ENCODE measurements around the gene PFDN1.

Gene PFDN1

DNA sequence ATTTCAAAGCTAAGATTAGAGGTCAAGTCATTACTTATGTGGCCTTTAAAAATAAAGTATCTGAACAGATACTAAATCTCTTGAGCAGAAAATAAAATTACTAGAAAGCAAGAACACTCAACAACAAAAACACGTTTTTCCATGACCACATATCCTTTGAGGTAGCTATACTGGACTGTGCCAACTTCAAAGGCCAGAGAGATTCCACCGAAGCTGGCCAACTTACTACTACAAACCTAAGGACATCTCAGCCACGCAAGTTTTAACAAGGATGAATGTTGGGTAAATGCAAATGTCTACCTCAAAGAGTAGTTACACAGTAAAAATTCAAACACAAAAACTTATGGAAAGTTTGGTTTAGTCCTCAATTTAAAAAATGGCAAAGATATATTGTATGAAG lies 18.9 kb downstream of the PFDN1 start:
- no peak for TF ChIP-seq CTCF (IDR thresholded peaks at IDR 0.05; ENCODE audit: low read depth, low read length)

DNA sequence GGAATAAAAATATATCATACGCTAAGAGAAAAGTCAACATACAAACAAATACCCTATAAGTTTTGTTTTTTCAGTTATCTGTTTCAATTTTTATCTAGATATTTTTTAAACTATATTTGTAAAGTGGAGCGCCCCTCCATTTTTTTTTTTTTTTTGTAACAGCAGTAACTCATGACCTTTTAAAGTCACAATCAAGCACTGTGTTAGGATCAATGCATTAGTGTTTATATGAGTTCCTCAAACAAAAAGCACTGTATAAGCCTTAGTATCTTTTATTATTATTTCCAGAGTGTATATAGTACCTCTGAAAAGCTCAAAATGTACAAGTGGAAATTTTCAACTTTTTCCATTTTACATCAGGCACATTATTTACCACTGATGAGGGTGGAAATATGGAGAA lies 20.6 kb downstream of the PFDN1 start:
- H3K4me3 ChIP-seq (ENCODE audit: low read depth, low read length), result no peak overlapping the region
- no peak for TF ChIP-seq CTCF (IDR thresholded peaks at IDR 0.05; ENCODE audit: low read depth, low read length)
- in situ Hi-C loops (cut with HindIII; ENCODE audit: low sequenced_read_pairs), result no loop called here

More for the DNA sequence above, 18.9 kb downstream of the PFDN1 start:
- H3K4me3 ChIP-seq (ENCODE audit: low read depth, low read length), result no peak overlapping the region
- DNase-seq (ENCODE audit: low read depth, low spot score), result no peak
- in situ Hi-C loops (cut with HindIII; ENCODE audit: low sequenced_read_pairs), result no loop called here

GRCh38 chr5:140275837-140276236 lies 27.1 kb downstream of the PFDN1 start:
- no peak for TF ChIP-seq CTCF (IDR thresholded peaks at IDR 0.05; ENCODE audit: low read depth, low read length)
- DNase-seq (ENCODE audit: low read depth, low spot score), result no peak
- in situ Hi-C loops (cut with HindIII; ENCODE audit: low sequenced_read_pairs), result no loop called here
- no peak overlapping the region for H3K4me3 ChIP-seq (ENCODE audit: low read depth, low read length)

More for the DNA sequence above, 20.6 kb downstream of the PFDN1 start:
- DNase-seq (ENCODE audit: low read depth, low spot score), result no peak

- in situ Hi-C loops (cut with HindIII; ENCODE audit: low sequenced_read_pairs), result no loop called here
- H3K4me3 ChIP-seq (ENCODE audit: low read depth, low read length), result no peak overlapping the region
- DNase-seq (ENCODE audit: low read depth, low spot score), result no peak
- TF ChIP-seq CTCF (IDR thresholded peaks at IDR 0.05; ENCODE audit: low read depth, low read length), result no peak
These were observed 29.5 kb downstream of the PFDN1 start for GRCh38 chr5:140273401-140273877.

GRCh38 chr5:140270008-140270407 lies 32.9 kb downstream of the PFDN1 start:
- DNase-seq (ENCODE audit: low read depth, low spot score), result no peak
- in situ Hi-C loops (cut with HindIII; ENCODE audit: low sequenced_read_pairs), result no loop called here
- H3K4me3 ChIP-seq (ENCODE audit: low read depth, low read length), result no peak overlapping the region
- TF ChIP-seq CTCF (IDR thresholded peaks at IDR 0.05; ENCODE audit: low read depth, low read length), result no peak

- H3K4me3 ChIP-seq (ENCODE audit: low read depth, low read length), result no peak overlapping the region
- in situ Hi-C loops (cut with HindIII; ENCODE audit: low sequenced_read_pairs), result no loop called here
- DNase-seq (ENCODE audit: low read depth, low spot score), result no peak
- TF ChIP-seq CTCF (IDR thresholded peaks at IDR 0.05; ENCODE audit: low read depth, low read length), result no peak
These were observed 35.3 kb downstream of the PFDN1 start for GRCh38 chr5:140267559-140268018.

DNA sequence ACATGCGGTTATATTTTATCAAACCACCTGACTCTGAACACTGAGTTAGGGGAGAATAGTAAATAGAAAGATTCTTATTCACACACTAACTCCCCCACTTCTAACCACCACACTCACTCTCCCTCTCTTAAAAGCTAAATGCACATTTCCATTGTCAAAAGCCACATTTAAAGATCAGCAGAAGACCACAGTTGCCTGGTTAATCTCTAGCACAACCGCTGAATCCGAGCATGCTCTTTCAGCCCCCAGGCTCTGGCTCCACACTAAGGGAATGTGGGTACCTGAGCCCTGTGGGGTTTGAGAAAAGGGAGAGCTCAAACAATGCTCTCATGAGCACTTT lies 35.7 kb downstream of the PFDN1 start:
- in situ Hi-C loops (cut with HindIII; ENCODE audit: low sequenced_read_pairs), result no loop called here
- no peak for TF ChIP-seq CTCF (IDR thresholded peaks at IDR 0.05; ENCODE audit: low read depth, low read length)
- no peak overlapping the region for H3K4me3 ChIP-seq (ENCODE audit: low read depth, low read length)
- no peak for DNase-seq (ENCODE audit: low read depth, low spot score)
